ENCODE data around the gene RGS7.
"Not testable (repeated sequence)": the region's sequence is repeated elsewhere in the genome, so short reads cannot be mapped to it uniquely, and the experiment has no call there.

The RGS7 gene

GRCh38 chr1:241140670-241141069 is 216.3 kb downstream of the RGS7 start:
- DNase-seq (ENCODE audit: low read depth in 2 of 2), result no peak

DNA sequence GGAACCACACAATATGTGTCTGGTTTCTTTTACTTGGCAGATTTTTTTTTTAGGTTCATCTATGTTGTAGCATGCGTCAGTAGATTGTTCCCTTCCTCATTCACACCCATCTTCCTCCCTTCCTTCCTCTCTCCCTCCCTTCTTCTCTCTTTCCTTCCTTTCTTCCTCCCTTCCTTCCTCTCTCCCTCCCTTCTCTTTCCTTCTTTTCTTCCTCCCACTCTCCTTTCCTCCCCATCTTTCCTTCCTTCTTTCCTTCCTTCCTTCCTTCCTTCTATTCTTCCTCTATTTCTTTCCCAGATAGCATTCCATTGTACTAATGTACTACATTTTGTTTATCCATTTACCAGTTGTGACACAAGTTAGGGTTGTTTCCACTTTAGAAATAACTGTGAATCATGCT is 218.0 kb downstream of the RGS7 start:
- DNase-seq (ENCODE audit: low read depth in 2 of 2), result no peak

- DNase-seq (ENCODE audit: low read depth in 2 of 2), result no peak
These were observed 218.8 kb downstream of the RGS7 start for GRCh38 chr1:241138248-241138647.

DNA sequence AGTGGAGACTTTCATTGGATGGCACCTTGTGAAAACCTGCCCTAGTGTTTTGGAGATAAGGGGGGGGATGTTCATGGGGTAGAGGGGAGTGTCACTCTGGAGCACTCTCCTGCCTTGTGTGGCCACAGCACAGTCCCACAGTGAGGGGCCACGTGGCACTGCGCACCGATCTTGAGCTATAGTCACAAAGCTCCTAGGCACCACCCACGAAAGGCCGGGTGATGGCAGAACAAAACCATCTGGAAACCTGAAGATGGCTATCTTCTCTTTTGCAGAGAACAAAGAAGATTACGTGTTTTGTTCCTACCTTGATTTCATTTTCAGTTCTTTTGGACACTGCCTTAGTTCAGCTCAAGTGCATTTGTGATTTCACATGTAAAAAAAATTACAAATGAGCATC is 220.6 kb downstream of the RGS7 start:
- DNase-seq (ENCODE audit: low read depth in 2 of 2), result no peak

GRCh38 chr1:241131636-241132194 is 225.3 kb downstream of the RGS7 start:
- DNase-seq (ENCODE audit: low read depth in 2 of 2), result no peak

DNA sequence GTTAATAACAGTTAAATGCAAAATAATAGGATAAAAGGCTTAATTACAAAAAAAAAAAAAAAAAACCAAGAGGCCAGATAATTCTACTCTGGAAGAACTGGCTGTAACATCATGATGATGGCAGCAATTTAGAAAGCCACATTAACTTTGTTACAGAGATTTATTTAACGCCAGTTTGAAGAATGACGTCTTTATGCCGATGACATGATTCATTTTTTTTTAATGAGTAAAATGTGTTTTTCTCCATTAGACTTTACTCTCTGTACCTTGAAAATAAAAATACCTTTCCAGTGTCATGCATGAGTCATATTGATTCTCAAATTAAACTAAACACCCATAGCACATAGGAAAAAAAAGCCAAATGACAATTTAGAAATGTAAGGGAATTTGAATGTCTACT is 226.1 kb downstream of the RGS7 start:
- DNase-seq (ENCODE audit: low read depth in 2 of 2), result no peak

GRCh38 chr1:241129207-241129960 is 227.6 kb downstream of the RGS7 start:
- no peak for DNase-seq (ENCODE audit: low read depth in 2 of 2)

- DNase-seq (ENCODE audit: low read depth in 2 of 2), result no peak
These were observed 231.7 kb downstream of the RGS7 start for GRCh38 chr1:241125286-241125685.

GRCh38 chr1:241118049-241118448 is 239.0 kb downstream of the RGS7 start:
- DNase-seq (ENCODE audit: low read depth in 2 of 2), result no peak

GRCh38 chr1:241115784-241116183 is 241.2 kb downstream of the RGS7 start:
- no peak for DNase-seq (ENCODE audit: low read depth in 2 of 2)

- DNase-seq (ENCODE audit: low read depth in 2 of 2), result no peak
These were observed 242.2 kb downstream of the RGS7 start for GRCh38 chr1:241114699-241115233.

DNA sequence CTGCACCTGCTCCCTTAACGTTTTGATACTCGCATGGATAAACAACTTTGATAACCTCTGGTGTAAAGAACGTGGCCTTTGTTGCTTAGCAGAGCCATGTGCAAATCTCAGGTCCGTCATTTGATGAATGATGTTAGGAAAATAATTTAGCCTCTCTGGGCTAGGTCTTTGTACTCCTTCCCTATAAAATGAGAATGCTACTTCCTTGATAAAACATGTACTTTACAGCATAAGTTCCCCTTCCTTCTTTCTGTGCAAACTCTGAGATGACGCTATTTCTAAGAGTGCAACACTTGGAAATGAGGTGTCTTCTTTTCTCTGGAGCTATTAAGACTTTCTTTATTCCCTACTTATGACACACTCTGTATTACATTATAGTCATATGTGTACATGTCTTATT is 243.4 kb downstream of the RGS7 start:
- DNase-seq (ENCODE audit: low read depth in 2 of 2), result no peak

DNA sequence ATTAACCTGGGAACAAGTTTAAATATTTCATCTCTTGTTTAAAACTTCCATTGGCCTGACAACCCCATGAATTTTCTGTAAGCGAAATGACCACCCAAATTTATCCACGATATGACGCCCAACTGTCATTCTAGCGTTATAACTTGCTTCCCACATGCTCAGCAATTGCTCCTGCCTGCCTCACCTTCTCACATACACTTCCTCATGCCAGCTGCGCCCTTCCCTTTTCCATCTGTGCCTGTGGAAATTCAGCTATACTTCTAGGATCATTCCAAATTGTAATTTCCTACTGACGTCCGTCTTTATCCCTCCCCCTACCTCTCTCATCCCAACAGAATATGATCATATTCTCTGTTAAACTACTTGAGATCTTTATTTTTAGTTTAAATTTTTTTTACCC is 248.0 kb downstream of the RGS7 start:
- DNase-seq (ENCODE audit: low read depth in 2 of 2), result no peak

DNA sequence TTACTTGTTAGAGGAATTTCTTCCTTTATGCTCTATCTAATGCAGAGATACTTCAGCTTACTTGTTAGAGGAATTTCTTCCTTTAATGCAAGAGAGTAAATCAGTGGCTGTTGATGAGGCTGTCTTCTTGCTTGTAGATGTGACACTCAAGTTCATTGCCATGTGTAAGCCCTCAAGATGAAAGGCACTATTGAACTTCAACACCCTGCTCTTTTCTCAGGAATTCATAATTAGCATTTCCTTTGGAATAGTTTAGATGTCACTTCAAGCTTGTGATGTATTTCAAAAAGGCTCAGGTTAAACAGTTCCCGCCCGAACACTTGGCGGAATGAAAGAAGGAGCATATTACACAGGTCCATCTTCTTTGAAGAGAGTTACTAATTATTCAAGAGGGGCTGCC is 251.9 kb downstream of the RGS7 start:
- no peak for DNase-seq (ENCODE audit: low read depth in 2 of 2)

DNA sequence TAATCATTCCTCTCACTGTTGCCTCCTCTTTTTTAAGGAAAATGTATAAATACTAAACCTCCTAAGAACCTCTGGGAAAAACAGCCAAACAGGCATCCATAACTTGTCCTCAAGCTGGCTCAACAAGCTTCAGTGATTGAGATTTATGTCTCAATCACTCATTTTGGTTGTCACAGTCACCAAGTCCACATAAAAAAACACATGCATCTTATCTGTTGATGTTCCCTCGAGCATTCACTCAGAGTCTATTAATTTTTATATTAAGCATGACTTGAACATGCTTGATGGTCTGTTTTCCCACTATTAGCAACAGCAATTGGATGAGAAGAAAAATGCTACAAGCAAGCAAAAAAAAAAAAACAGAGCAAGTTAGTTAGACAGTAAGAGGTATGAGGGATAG is 254.3 kb downstream of the RGS7 start:
- no peak for DNase-seq (ENCODE audit: low read depth in 2 of 2)

GRCh38 chr1:241101622-241102021 is 255.4 kb downstream of the RGS7 start:
- no peak for DNase-seq (ENCODE audit: low read depth in 2 of 2)

GRCh38 chr1:241097479-241097878 is 259.5 kb downstream of the RGS7 start:
- no peak for DNase-seq (ENCODE audit: low read depth in 2 of 2)

DNA sequence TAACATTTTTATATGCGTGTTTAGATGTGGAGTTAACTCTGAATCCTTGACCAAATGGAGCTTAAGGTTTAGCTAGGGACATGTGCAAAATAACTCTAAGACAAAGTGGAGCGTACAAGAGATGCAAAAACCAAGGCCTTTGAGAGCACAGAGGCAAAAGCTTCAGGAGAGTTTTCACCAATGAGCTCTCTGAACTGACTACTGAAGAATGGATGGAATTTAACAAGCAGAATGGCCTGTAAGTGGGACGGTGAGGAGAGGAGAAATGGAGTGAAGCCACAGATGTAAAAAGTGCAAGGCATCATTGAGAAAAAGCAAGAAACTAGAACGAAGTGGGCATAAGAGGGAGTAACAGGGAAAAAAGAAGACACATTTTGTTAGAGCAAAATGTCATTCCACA is 260.0 kb downstream of the RGS7 start:
- DNase-seq (ENCODE audit: low read depth in 2 of 2), result no peak

DNA sequence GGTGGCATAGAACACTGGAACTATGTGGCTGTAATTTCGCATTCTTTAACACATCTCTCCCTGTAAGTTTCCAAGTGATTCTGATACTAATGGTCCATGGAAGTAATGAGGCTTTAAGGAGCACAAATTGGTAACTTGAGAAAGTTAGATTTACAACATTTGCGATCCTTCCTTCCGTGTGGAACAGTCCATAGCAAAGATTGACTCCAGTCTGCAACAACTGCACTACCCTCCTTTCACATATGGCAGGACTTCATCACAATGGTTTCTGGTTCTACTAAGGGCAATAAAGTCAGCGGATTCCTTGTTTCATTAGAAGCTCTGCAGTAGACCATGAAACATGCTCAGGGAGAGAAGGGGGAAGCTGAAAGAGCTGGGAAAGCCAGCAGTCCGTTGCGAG is 261.2 kb downstream of the RGS7 start:
- no peak for DNase-seq (ENCODE audit: low read depth in 2 of 2)

- DNase-seq (ENCODE audit: low read depth in 2 of 2), result no peak
These were observed 266.2 kb downstream of the RGS7 start for GRCh38 chr1:241090798-241091197.

DNA sequence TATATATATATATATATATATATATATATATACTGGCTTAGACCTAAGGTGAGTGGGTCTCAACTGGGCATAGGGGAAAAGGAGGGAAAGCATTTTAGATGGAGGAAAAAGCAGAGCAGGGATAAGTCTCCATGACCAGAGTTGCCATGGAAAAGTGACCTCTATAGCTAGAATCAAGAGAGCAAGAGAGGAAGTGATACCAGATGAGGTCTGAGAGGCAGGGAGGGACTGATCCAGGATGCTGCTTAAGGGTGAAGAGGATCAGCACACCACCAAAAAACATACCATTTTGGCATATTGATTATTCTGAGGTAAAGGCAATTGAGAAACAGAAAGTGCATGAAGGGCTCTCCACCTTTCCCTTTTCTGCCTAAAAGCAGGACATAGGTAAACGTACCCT is 267.9 kb downstream of the RGS7 start:
- not testable (repeated sequence) for DNase-seq (ENCODE audit: low read depth in 2 of 2)

DNA sequence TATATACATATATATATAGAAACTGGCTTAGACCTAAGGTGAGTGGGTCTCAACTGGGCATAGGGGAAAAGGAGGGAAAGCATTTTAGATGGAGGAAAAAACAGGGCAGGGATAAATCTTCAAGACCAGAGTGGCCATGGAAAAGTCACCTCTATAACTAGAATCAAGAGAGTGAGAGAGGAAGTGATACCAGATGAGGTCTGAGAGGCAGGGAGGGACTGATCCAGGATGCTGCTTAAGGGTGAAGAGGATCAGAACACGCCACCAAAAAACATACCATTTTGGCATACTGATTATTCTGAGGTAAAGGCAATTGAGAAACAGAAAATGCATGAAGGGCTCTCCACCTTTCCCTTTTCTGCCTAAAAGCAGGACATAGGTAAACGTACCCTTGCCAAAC is 268.9 kb downstream of the RGS7 start:
- not testable (repeated sequence) for DNase-seq (ENCODE audit: low read depth in 2 of 2)

- no peak for DNase-seq (ENCODE audit: low read depth in 2 of 2)
These were observed 270.3 kb downstream of the RGS7 start for GRCh38 chr1:241086686-241087085.

- no peak for DNase-seq (ENCODE audit: low read depth in 2 of 2)
These were observed 273.7 kb downstream of the RGS7 start for GRCh38 chr1:241083285-241083684.

Data from activated CD8-positive, alpha-beta memory T cell treated with anti-CD3 and anti-CD28 coated beads for 4 hours (primary cell).